Natural killer cell treated with Interleukin-12 subunit alpha and Interleukin-12 subunit beta and Interleukin-15 and Interleukin-18, amount 100 ng/mL, for 72 hours (primary cell): Measurements from ENCODE around the gene NEURL3. TPM values are rescaled to one million over a fixed set of nuclear protein-coding genes. Genes with fewer than 3 reads are reported as not detected.

Experiments used
- ATAC-seq, 2 donors: fragments of 150-1000 bp; cut with Tn5 transposase in 1 of 2; sonication (Bioruptor Pico), chemical (Tn5 transposase) in 1 of 2; 2 replicates each; pipeline ENCODE4 v1.10.0; 2021
- DNase-seq: peaks from one replicate; pipeline ENCODE4 v3.0.0; 2022; ENCODE audit warnings: low spot score
- H3K27ac Mint-ChIP-seq, 2 donors: 1 replicate in 1 of 2; 2 replicates in 1 of 2; pipeline ENCODE4 v1.8.0; 2022; ENCODE audit warnings: mixed read lengths in 2 of 2, mild to moderate bottlenecking in 1 of 2, moderate library complexity in 1 of 2
- H3K27me3 Mint-ChIP-seq, 2 donors: 1 replicate in 1 of 2; 2 replicates in 1 of 2; pipeline ENCODE4 v1.8.0; 2022; ENCODE audit warnings: mixed read lengths in 2 of 2
- H3K36me3 Mint-ChIP-seq: one replicate; pipeline ENCODE4 v1.8.0; 2022; ENCODE audit warnings: mixed read lengths
- H3K4me1 Mint-ChIP-seq, 2 donors: 1 replicate in 1 of 2; 2 replicates in 1 of 2; pipeline ENCODE4 v1.8.0; 2022; ENCODE audit warnings: low read depth in 2 of 2, mixed read lengths in 2 of 2, mild to moderate bottlenecking in 1 of 2
- H3K4me3 Mint-ChIP-seq: one replicate; pipeline ENCODE4 v1.8.0; 2022; ENCODE audit warnings: mixed read lengths
- H3K9me3 Mint-ChIP-seq: 2 replicates; pipeline ENCODE4 v1.8.0; 2022; ENCODE audit warnings: mixed read lengths
- total RNA-seq, 2 donors: library from RNA; stranded (reverse); gene quantifications; one replicate each; pipeline ENCODE4 v1.2.3, GENCODE V29; 2022

Gene NEURL3
- total RNA-seq, 2 donors from 2014 or later, result 0.64 TPM; not detected in 1

DNA sequence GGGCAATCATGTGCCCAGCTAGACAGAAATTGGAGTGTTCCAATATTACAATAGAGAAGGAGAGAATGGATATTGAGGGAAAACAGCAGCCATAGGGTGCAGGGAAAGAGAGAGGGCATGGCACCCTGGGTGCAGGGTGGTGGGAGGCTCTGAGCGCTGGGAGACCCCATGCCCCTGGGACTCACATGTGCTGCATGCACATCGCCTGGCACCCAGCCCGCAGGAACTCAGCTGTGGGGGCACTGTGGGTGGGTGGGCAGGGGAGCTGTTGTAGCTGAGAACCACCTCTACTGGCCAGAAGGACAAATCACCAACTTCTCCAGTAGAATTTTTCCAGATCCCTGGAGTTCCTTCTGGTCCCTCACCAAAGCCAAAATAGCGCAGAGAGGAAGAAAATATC lies 7.2 kb upstream of the NEURL3 start:
- Mint-ChIP-seq H3K36me3 (peaks cover 14% of the 10 kb centered on the region), H3K27ac (peak overlapping the region in 1 of 2 donors; percentile 50), H3K4me1 (peaks cover 19 to 29% of the 10 kb centered on the region in 2 donors), H3K9me3 (no peaks in the 10 kb centered on the region), H3K4me3 (no peak overlapping the region), H3K27me3 (peaks cover 16 to 22% of the 10 kb centered on the region in 2 donors)
- no peak for DNase-seq
- no peak for ATAC-seq

DNA sequence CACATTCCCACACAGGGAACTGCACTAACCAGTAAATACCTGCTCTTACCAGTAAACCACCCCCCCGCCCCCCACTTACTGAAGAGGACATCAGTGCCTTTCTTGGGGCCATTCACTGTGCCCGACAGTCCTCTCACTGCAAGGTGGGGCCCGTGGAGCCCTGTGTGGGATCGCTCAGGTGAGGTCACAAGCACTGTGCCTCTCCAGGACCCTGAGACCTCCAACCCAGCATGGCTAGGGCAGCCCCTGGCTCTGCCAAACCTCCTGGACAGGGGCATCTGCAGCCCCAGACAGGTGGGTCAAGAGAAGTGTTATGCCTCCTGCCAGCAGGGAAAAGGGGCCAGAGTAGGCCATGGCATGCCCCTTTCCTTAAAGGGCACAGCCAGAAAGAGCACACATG lies 6.7 kb upstream of the NEURL3 start:
- Mint-ChIP-seq H3K9me3 (no peaks in the 10 kb centered on the region), H3K27me3 (peaks cover 16 to 22% of the 10 kb centered on the region in 2 donors), H3K36me3 (peaks cover 9% of the 10 kb centered on the region), H3K27ac (peak overlapping the region in 1 of 2 donors; percentile 50), H3K4me1 (peaks cover 20 to 29% of the 10 kb centered on the region in 2 donors), H3K4me3 (no peak overlapping the region)
- DNase-seq (no peak), ATAC-seq (no peak)

DNA sequence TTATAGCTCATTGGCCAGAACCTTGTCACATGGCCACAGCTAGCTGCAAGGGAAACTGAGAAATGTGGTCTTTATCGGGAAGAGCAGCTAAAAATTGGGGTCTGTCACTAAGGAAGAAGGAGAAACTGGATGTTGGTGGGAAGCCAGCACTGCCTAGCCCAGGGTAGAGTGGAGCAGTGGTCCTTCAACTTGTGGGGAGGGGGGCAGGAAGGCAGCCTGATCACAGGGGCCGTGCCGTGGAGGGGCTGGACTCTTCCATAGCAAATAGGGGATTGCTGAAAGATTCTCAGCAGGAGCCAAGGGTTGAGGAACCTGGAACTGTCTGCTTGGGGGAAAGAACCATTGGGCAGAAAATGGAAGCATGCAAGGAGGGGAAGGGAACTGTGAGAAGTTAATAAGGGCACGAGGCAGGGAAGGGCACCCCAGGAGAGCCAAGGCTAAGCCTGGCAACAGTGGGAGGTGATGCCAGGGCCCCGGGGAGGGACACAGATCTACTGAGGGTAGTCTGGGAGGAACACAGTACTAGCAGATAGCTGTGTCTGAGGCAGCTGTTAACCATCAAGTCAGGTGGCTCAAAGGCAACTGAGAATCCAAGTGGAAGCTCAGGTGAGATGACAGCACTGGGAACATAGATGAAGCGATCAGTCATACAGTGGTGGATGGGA lies 5.9 kb upstream of the NEURL3 start:
- Mint-ChIP-seq H3K27ac (peak overlapping the region; percentile 6 to 64), H3K9me3 (no peaks in the 10 kb centered on the region), H3K27me3 (peaks cover 16 to 22% of the 10 kb centered on the region in 2 donors), H3K4me1 (peaks cover 20 to 30% of the 10 kb centered on the region in 2 donors), H3K4me3 (no peak overlapping the region), H3K36me3 (peaks cover 2% of the 10 kb centered on the region)
- ATAC-seq (no peak), DNase-seq (no peak)

DNA sequence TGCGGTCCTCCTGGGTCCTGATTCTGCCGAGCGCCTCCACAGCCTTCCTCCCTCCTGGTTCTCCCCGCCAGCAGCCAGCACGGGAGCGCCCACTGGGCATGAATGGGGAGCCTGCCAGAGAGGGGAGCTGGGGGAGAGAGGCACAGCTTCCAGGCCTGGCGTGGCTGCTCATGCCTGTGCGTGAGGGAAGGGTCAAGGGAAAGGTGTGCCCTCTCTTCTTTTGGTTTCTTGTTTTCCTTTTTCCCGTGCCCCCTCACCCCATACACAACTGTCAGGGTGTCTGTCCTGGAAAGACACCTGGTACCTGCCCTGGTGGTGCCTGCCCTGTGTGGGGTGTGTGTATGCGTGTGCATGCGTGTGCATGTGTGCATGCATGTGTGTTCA lies 4.7 kb upstream of the NEURL3 start:
- peaks cover 16 to 22% of the 10 kb centered on the region in 2 donors for H3K27me3 Mint-ChIP-seq
- DNase-seq, result no peak
- H3K36me3 Mint-ChIP-seq, result no peaks in the 10 kb centered on the region
- H3K9me3 Mint-ChIP-seq, result no peaks in the 10 kb centered on the region
- peak overlapping the region; percentile 32 for H3K4me3 Mint-ChIP-seq
- peak overlapping the region in 1 of 2 donors; percentile 64 for H3K27ac Mint-ChIP-seq
- ATAC-seq, result no peak
- H3K4me1 Mint-ChIP-seq, result peaks cover 25 to 39% of the 10 kb centered on the region in 2 donors

DNA sequence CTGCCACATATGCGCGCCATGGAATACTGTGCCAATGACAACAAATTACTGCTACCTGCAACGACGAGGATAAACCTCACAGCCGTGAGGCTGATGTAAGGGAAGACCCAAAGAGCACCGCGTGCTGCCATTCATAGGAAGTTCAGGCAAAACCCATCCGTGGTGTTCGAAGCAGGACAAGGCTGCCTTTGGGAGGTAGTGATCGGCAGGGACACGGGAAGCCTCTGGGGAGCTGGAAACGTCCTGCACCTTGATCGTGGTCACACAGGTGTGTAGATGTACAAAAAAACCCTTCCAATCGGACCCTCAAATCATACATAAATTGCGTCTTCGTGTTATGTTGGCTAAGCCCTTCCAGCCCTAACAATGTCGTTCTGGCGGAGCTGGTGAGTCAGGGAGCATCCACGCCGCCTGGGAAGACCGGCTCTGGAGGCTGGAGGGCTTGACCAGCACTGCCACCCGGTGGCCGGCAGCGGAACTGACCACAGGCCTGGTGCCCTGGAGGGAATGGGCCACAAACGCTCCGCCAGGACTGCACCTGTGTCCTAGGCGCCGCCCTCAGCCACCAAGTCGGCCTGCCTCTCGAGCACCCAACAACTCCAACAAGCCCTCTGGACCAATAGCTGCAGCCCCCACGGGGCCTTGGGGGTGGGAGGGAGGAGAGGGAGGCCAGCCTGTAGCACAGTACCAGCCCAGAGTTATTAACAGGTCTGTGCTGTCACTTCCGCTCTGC lies 4.1 kb upstream of the NEURL3 start:
- peak; percentile 76 to 84 for ATAC-seq
- H3K4me3 Mint-ChIP-seq, result peak overlapping the region; percentile 34
- peaks cover 25 to 39% of the 10 kb centered on the region in 2 donors for H3K4me1 Mint-ChIP-seq
- peaks cover 16 to 22% of the 10 kb centered on the region in 2 donors for H3K27me3 Mint-ChIP-seq
- H3K9me3 Mint-ChIP-seq, result no peaks in the 10 kb centered on the region
- H3K36me3 Mint-ChIP-seq, result no peaks in the 10 kb centered on the region
- H3K27ac Mint-ChIP-seq, result peak overlapping the region in 1 of 2 donors; percentile 12
- peak; percentile 81 for DNase-seq

DNA sequence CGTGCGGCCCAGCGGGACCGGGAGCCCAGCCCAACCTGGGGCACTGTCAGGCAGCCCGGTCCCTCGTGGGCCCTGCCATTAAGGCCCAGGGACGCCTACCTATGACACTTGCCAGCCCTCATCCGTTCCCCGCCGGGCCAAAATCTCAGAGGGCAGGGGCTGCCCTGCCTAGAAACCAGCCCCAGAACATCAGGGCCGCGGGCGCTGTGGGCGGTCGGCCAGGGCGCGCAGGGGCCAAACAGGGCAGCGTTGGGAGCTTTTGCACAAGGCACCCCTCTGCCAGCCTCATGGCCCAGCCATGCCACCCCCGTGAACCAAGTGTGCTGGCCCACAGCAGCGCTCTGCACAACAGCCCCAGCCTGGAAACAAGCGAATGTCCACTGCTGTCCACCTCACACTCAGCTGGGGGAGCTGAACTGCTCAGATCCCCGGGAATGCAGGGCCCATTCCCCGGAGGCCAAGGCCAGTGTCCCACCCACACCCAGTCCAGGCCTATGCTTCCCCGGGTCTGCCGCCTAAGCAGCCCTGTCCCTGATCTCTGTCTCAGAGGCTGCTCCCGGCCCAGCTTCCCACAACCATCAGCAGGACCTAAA lies 3.5 kb upstream of the NEURL3 start:
- peak overlapping the region in 1 of 2 donors; percentile 12 for H3K27ac Mint-ChIP-seq

DNA sequence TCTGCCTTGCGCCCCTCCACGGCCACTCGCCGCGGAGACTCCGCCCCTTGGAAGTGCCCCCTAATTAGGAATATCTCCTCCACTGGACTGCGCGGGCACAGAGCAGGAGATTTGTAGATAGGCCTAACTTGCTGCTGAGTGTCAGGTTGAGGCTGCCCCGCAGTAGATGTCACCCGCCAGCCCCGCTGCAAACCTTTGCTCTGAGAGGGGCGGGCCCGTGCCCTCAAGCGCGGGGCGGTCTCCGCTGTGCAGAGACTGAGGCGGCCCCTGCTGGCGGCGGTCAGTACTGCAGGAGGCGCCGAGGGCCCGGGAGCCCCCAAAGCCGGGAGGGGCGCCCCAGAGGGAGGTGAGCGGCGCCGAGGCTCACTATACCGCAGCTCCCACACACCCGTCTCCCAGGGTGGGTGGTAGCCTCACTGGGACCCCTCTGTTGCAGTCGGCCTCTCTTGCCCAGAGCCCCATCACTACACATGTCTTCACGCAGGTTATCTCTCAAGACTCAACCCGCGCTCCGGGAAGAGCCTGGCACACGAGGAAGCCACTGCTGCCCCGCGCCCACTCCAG lies 2.9 kb upstream of the NEURL3 start:
- Mint-ChIP-seq H3K27me3 (peaks cover 16 to 22% of the 10 kb centered on the region in 2 donors), H3K36me3 (no peaks in the 10 kb centered on the region), H3K27ac (peak overlapping the region in 1 of 2 donors; percentile 62), H3K4me3 (peak overlapping the region; percentile 73), H3K4me1 (peaks cover 25 to 39% of the 10 kb centered on the region in 2 donors), H3K9me3 (no peaks in the 10 kb centered on the region)
- peak; percentile 89 for DNase-seq
- peak; percentile 91 to 92 for ATAC-seq

More for the DNA sequence above, 3.5 kb upstream of the NEURL3 start:
- no peak for DNase-seq
- Mint-ChIP-seq H3K36me3 (no peaks in the 10 kb centered on the region), H3K4me1 (peaks cover 25 to 39% of the 10 kb centered on the region in 2 donors), H3K27me3 (peaks cover 16 to 22% of the 10 kb centered on the region in 2 donors), H3K9me3 (no peaks in the 10 kb centered on the region), H3K4me3 (peak overlapping the region; percentile 34)
- ATAC-seq, result no peak

DNA sequence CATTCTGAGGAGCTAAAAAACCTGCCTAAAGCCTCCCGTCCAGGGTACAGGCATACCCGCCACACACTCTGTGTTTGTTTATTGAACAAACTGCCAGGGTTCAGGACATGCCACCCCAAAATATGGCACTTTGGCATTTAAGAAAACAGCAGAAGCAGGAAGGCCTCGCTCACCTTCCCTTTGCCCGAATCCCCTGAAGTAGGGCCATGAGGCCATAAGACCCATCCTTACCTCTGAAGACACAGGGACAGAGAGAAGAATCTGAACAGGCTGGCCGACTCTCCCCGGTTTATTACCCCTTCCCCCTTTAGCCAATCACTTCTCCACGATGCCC lies 1.7 kb upstream of the NEURL3 start:
- ATAC-seq (no peak), DNase-seq (no peak)
- Mint-ChIP-seq H3K27me3 (peaks cover 16 to 19% of the 10 kb centered on the region in 2 donors), H3K9me3 (no peaks in the 10 kb centered on the region), H3K36me3 (no peaks in the 10 kb centered on the region), H3K27ac (no peak overlapping the region), H3K4me1 (peaks cover 29 to 42% of the 10 kb centered on the region in 2 donors), H3K4me3 (peak overlapping the region; percentile 73)

DNA sequence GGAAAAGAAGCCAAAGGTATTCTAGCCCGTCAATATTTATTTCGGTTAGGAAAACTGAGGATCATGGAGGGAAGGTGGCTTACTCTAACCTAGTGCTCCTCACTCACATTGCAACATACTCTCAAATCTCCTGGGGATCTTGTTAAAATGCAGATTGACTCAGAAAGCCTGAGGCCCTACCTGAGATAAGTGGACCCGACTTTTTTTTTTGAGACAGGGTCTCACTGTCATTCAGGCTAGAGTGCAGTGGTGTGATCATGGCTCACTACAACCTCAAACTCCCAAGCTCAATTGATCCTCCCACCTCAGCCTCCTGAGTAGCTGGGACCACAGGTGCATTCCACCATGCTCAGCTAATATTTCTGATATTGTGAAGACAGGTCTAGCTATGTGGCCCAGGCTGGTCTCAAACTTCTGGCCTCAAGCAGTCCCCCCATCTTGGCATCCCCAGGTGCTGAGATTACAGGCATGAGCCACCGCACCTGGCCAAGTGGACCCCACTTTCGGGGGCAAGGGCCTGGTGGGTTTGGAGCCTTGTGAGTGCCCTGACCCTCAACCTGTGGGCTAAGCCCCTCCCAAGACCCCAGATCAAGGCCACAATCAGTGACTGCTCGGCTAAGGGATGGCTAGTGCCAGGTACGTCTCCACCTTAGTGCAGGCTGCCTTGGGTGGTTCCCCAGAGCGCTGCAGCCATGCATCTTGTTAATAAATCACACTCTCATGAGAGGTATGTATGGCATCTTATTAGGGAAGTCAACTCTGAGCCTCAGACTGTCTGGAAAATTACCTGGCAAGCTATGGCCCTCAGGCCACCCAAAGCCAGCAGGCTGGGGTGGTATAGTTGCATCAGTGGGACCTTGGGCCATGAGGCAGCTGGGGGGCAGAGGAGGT lies 1.1 kb upstream of the NEURL3 start:
- no peak for ATAC-seq
- no peaks in the 10 kb centered on the region for H3K9me3 Mint-ChIP-seq
- H3K27ac Mint-ChIP-seq, result no peak overlapping the region
- peaks cover 14 to 17% of the 10 kb centered on the region in 2 donors for H3K27me3 Mint-ChIP-seq
- H3K4me3 Mint-ChIP-seq, result no peak overlapping the region
- no peak for DNase-seq
- no peaks in the 10 kb centered on the region for H3K36me3 Mint-ChIP-seq
- H3K4me1 Mint-ChIP-seq, result peaks cover 34 to 45% of the 10 kb centered on the region in 2 donors

DNA sequence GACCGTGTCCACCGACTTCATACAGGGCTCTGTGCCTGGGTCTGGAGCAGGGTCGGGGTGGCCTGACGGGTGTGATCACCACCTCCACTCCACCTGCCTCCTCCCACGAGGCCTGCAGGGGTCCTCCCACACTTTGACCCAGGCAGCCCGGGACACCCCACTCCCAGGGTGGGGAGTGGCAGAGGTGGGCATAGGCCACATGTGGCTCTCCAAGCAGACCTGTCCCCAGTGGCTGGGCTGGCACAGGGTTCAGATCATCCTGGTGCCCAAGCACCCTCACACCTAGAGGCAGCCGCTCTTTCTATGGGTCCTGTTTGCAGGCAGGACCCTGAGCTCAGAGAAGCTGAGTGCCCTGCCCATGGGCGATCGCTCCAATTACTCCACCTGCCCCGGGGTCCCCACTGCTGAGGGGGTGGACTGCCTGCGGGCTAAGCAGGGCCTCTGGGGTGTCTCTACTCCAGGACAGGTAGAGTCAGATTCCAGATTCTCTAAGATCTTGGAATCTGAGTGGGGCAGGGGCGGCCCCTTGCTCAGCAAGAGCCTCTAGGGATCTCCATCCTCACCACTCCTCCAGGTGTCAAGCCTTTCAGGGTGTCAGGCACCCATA lies 1.4 kb downstream of the NEURL3 start:
- no peak overlapping the region for H3K27ac Mint-ChIP-seq
- DNase-seq (no peak), ATAC-seq (no peak)
- peaks cover 26 to 27% of the 10 kb centered on the region in 2 donors for H3K4me1 Mint-ChIP-seq
- no peak overlapping the region for H3K4me3 Mint-ChIP-seq
- no peaks in the 10 kb centered on the region for H3K27me3 Mint-ChIP-seq
- no peaks in the 10 kb centered on the region for H3K9me3 Mint-ChIP-seq
- H3K36me3 Mint-ChIP-seq, result no peaks in the 10 kb centered on the region

DNA sequence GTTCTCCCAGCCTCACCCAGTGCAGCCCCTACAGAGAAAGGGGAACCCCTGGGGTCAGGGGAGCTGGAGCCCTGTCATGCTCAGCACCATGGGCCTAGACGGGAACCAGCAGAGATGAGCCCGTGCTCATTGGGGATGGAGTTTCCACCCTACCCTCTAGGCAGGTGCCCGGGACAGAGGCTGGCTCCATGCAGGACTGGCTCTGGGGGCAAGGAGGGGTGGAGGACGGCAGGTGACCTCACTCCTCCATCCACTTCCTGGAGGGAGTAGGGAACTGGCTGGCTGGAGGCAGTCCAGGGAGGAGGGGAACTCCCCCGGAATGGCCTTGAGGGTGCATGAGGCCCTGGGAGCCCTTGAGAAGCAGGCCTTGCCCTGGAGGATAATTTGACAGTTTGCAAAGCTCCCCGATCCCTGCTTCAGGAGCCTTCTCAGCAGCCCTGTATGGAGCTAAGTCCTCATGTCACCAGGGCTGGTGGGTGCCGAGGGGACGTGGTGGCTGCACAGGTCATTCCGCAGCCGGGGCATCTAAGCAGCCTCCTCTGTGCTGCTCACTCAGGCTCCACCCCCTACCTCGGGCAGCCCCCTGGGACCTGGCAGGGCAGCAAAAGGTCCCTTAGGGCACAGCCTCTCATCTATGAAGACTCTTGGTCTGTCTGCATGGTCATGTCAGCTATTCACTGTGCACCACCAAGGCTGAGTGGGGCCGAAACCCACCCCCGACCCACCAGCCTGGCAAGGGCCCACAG lies 2.1 kb downstream of the NEURL3 start:
- ATAC-seq (no peak), DNase-seq (no peak)
- Mint-ChIP-seq H3K9me3 (no peaks in the 10 kb centered on the region), H3K27me3 (no peaks in the 10 kb centered on the region), H3K27ac (no peak overlapping the region), H3K4me1 (peaks cover 25 to 29% of the 10 kb centered on the region in 2 donors), H3K36me3 (no peaks in the 10 kb centered on the region), H3K4me3 (no peak overlapping the region)
